ENCODE data around the gene FGD3. TPM values are rescaled to one million over a fixed set of nuclear protein-coding genes. Genes with fewer than 3 reads are reported as not detected.

FGD3 gene
- total RNA-seq, 1 donor from 2014 or later: 19.9 TPM

GRCh38 chr9:93045521-93045920 is 98.2 kb downstream of the FGD3 start:
- DNase-seq (ENCODE audit: extremely low spot score in 2 of 2): no peak
- no peak for TF ChIP-seq CTCF (IDR thresholded peaks at IDR 0.05)
- no peak for TF ChIP-seq POLR2AphosphoS5 (IDR thresholded peaks at IDR 0.05; ENCODE audit: insufficient read depth in 1 of 2, low read depth in 1 of 2)
- no peak for TF ChIP-seq POLR2A (IDR thresholded peaks at IDR 0.05)

GRCh38 chr9:93048566-93049448 is 101.5 kb downstream of the FGD3 start:
- intact Hi-C loops (cut with DNase I): no loop called here
- Histone ChIP-seq H3K9me3 (no peaks in the 10 kb centered on the region), H3K4me3 (no peak overlapping the region), H3K4me1 (no peaks in the 10 kb centered on the region), H3K27ac (no peak overlapping the region), H3K27me3 (no peaks in the 10 kb centered on the region), H3K36me3 (no peaks in the 10 kb centered on the region)
- DNase-seq (ENCODE audit: extremely low spot score in 2 of 2): no peak
- TF ChIP-seq CTCF (IDR thresholded peaks at IDR 0.05) (no peak), POLR2A (IDR thresholded peaks at IDR 0.05) (no peak), POLR2AphosphoS5 (IDR thresholded peaks at IDR 0.05; ENCODE audit: insufficient read depth in 1 of 2, low read depth in 1 of 2) (no peak)

More at GRCh38 chr9:93045521-93045920, 98.2 kb downstream of the FGD3 start:
- intact Hi-C loops (cut with DNase I): no loop called here
- Histone ChIP-seq H3K4me3 (no peak overlapping the region), H3K36me3 (no peaks in the 10 kb centered on the region), H3K9me3 (no peaks in the 10 kb centered on the region), H3K27ac (no peak overlapping the region), H3K4me1 (no peaks in the 10 kb centered on the region), H3K27me3 (no peaks in the 10 kb centered on the region)

- no peaks in the 10 kb centered on the region for H3K36me3 ChIP-seq
- TF ChIP-seq POLR2A (IDR thresholded peaks at IDR 0.05) (no peak), CTCF (IDR thresholded peaks at IDR 0.05) (no peak), POLR2AphosphoS5 (IDR thresholded peaks at IDR 0.05; ENCODE audit: insufficient read depth in 1 of 2, low read depth in 1 of 2) (no peak)
- no peaks in the 10 kb centered on the region for H3K27me3 ChIP-seq
- H3K4me1 ChIP-seq: no peaks in the 10 kb centered on the region
- intact Hi-C loops (cut with DNase I): no loop called here
- DNase-seq (ENCODE audit: extremely low spot score in 2 of 2): no peak
- no peak overlapping the region for H3K27ac ChIP-seq
- no peak overlapping the region for H3K4me3 ChIP-seq
- no peaks in the 10 kb centered on the region for H3K9me3 ChIP-seq
Measured at GRCh38 chr9:93049491-93049890, 102.2 kb downstream of the FGD3 start.

- no peaks in the 10 kb centered on the region for H3K9me3 ChIP-seq
- DNase-seq (ENCODE audit: extremely low spot score in 2 of 2): no peak
- intact Hi-C loops (cut with DNase I): no loop called here
- H3K27ac ChIP-seq: no peak overlapping the region
- no peaks in the 10 kb centered on the region for H3K4me1 ChIP-seq
- H3K27me3 ChIP-seq: no peaks in the 10 kb centered on the region
- H3K36me3 ChIP-seq: no peaks in the 10 kb centered on the region
- no peak for TF ChIP-seq CTCF (IDR thresholded peaks at IDR 0.05)
- no peak for TF ChIP-seq POLR2AphosphoS5 (IDR thresholded peaks at IDR 0.05; ENCODE audit: insufficient read depth in 1 of 2, low read depth in 1 of 2)
- no peak for TF ChIP-seq POLR2A (IDR thresholded peaks at IDR 0.05)
- no peak overlapping the region for H3K4me3 ChIP-seq
Measured at GRCh38 chr9:93050231-93050630, 102.9 kb downstream of the FGD3 start.

- no peaks in the 10 kb centered on the region for H3K4me1 ChIP-seq
- peak overlapping the region; percentile 13 for H3K27ac ChIP-seq
- H3K4me3 ChIP-seq: no peak overlapping the region
- TF ChIP-seq POLR2A (IDR thresholded peaks at IDR 0.05): no peak
- TF ChIP-seq CTCF (IDR thresholded peaks at IDR 0.05): no peak
- TF ChIP-seq POLR2AphosphoS5 (IDR thresholded peaks at IDR 0.05; ENCODE audit: insufficient read depth in 1 of 2, low read depth in 1 of 2): no peak
- no peak for DNase-seq (ENCODE audit: extremely low spot score in 2 of 2)
- H3K9me3 ChIP-seq: no peaks in the 10 kb centered on the region
- intact Hi-C loops (cut with DNase I): no loop called here
- no peaks in the 10 kb centered on the region for H3K27me3 ChIP-seq
- H3K36me3 ChIP-seq: no peaks in the 10 kb centered on the region
Measured at GRCh38 chr9:93051680-93052089, 104.4 kb downstream of the FGD3 start.

Measured in vagina (tissue), 2 donors.